NT2/D1 (cell line): ENCODE data around the gene HIC1.

ENCODE experiments used
- DNase-seq: peaks from one replicate; pipeline ENCODE4 v3.0.0-alpha.2; 2011; ENCODE audit warnings: low read depth, low spot score
- H3K27me3 ChIP-seq: 2 replicates; pipeline ENCODE4 v1.6.0; 2011; ENCODE audit warnings: mild to moderate bottlenecking; ENCODE audit not compliant: insufficient read length, insufficient read depth
- H3K36me3 ChIP-seq: 2 replicates; pipeline ENCODE4 v1.6.1; 2011; ENCODE audit warnings: mild to moderate bottlenecking, low read length, mixed read lengths; ENCODE audit not compliant: insufficient read depth, insufficient read length
- H3K4me1 ChIP-seq: 2 replicates; pipeline ENCODE4 v1.5.1; 2011; ENCODE audit not compliant: insufficient read depth, insufficient read length
- H3K4me3 ChIP-seq: 2 replicates; pipeline ENCODE4 v1.5.1; 2011; ENCODE audit warnings: low read depth; ENCODE audit not compliant: insufficient read length
- H3K9ac ChIP-seq: 2 replicates; pipeline ENCODE4 v1.6.0; 2011; ENCODE audit warnings: low read depth; ENCODE audit not compliant: insufficient read length
- H3K9me3 ChIP-seq: 2 replicates; pipeline ENCODE4 v1.5.1; 2011; ENCODE audit warnings: mild to moderate bottlenecking, low read length; ENCODE audit not compliant: insufficient read depth
- SUZ12 ChIP-seq: IDR thresholded peaks from 2 replicates; pipeline ENCODE4 v1.6.1; 2011; ENCODE audit not compliant: insufficient read length, insufficient read depth; ENCODE audit errors: extremely low read depth
- YY1 ChIP-seq: IDR thresholded peaks from 2 replicates; pipeline ENCODE4 v1.6.1; 2011; ENCODE audit not compliant: insufficient read length, insufficient read depth
- ZNF274 ChIP-seq: IDR thresholded peaks from 2 replicates; pipeline ENCODE4 v1.6.1; 2011; ENCODE audit warnings: mild to moderate bottlenecking, low read depth, low read length

HIC1 gene

DNA sequence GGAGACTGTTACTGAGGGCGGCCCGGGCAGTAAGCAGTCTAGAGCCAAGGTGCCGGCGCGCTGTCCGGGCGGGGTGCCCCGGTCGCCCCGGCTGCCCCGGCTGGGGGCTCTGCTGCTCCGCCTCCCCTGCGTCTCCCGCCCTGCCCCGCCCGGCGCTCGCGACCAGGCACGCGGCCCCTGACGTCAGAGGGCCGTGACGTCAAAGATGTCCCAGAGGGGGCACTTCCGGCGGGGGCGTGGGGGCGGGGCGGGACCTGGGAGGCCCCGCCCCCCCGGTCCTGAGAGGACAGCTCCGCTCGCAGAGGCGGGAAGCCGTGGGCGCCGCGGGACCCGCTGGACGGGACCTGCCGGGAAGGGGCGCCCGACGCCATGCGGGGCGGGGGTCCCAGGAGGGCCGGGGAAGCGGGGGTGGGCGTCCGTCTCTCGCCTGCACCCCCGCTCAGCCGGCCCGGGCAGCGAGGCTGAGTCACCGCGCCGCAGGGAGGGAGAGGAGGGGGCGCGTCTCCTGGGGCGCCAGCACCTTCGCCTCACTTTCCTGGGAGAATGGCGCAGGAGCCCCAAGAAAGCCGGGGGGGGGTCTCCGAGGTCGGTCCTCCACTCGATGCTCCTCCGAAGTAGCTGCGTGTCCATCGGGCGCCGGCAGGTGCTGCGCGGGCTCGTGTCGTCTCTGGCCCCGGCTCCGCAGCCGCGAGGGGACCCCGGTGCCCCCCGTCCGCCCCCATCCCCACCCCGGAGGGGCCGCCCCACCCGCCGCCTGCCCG, 4.4 kb upstream of the HIC1 start:
- DNase-seq: no peak
- TF ChIP-seq SUZ12 (no peak), YY1 (no peak), ZNF274 (no peak)
- H3K27me3 ChIP-seq: peaks cover 69% of the 10 kb centered on the region
- no peaks in the 10 kb centered on the region; the same call in 1 of the 2 replicates for H3K9me3 ChIP-seq
- peak overlapping the region; percentile 30 for H3K4me3 ChIP-seq
- no peaks in the 10 kb centered on the region for H3K36me3 ChIP-seq
- peaks cover 15% of the 10 kb centered on the region for H3K4me1 ChIP-seq
- no peak overlapping the region for H3K9ac ChIP-seq

- no peak for DNase-seq
- Histone ChIP-seq H3K36me3 (no peaks in the 10 kb centered on the region), H3K9me3 (no peaks in the 10 kb centered on the region; the same call in 1 of the 2 replicates), H3K9ac (peak overlapping the region; percentile 8), H3K4me3 (no peak overlapping the region), H3K4me1 (peaks cover 15% of the 10 kb centered on the region), H3K27me3 (peaks cover 75% of the 10 kb centered on the region)
- TF ChIP-seq ZNF274: no peak
- no peak for TF ChIP-seq SUZ12
- no peak for TF ChIP-seq YY1
Observed at GRCh38 chr17:2051061-2051932, 3.6 kb upstream of the HIC1 start.

GRCh38 chr17:2051933-2052559, 2.9 kb upstream of the HIC1 start:
- no peaks in the 10 kb centered on the region; the same call in 1 of the 2 replicates for H3K9me3 ChIP-seq
- peaks cover 5% of the 10 kb centered on the region for H3K36me3 ChIP-seq
- H3K9ac ChIP-seq: no peak overlapping the region
- no peak overlapping the region for H3K4me3 ChIP-seq
- TF ChIP-seq YY1: no peak
- no peak for TF ChIP-seq SUZ12
- no peak for TF ChIP-seq ZNF274
- DNase-seq: no peak
- peaks cover 81% of the 10 kb centered on the region for H3K27me3 ChIP-seq
- H3K4me1 ChIP-seq: peaks cover 15% of the 10 kb centered on the region

- no peak for TF ChIP-seq SUZ12
- no peak for TF ChIP-seq ZNF274
- TF ChIP-seq YY1: no peak
- no peak for DNase-seq
- peaks cover 14% of the 10 kb centered on the region for H3K36me3 ChIP-seq
- H3K9me3 ChIP-seq: peaks cover 7% of the 10 kb centered on the region; the same call in 1 of the 2 replicates
- H3K27me3 ChIP-seq: peaks cover 76% of the 10 kb centered on the region
- H3K4me1 ChIP-seq: peaks cover 14% of the 10 kb centered on the region
- H3K9ac ChIP-seq: peak overlapping the region; percentile 61
- peak overlapping the region; percentile 43 for H3K4me3 ChIP-seq
Observed at GRCh38 chr17:2053380-2054261, 1.3 kb upstream of the HIC1 start.

DNA sequence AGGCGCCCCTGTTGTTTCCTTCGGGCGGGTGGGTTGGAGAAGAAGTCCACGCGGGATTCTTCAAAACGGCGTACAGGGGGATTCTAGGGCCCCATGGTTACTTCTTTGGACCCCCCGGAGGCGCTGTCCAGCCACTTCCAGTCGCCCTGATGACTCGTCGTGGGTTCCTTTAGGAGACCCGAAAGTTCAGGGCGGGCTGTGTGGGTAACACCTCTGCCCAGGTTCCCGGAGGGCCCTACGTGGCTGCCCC, 716 bp upstream of the HIC1 start:
- H3K4me1 ChIP-seq: peaks cover 15% of the 10 kb centered on the region
- TF ChIP-seq YY1 (no peak), SUZ12 (no peak), ZNF274 (no peak)
- H3K36me3 ChIP-seq: peaks cover 16% of the 10 kb centered on the region
- peak overlapping the region; percentile 65 for H3K9ac ChIP-seq
- peak overlapping the region; percentile 43 for H3K4me3 ChIP-seq
- DNase-seq: no peak
- H3K9me3 ChIP-seq: peaks cover 7% of the 10 kb centered on the region; the same call in 1 of the 2 replicates
- H3K27me3 ChIP-seq: peaks cover 71% of the 10 kb centered on the region

DNA sequence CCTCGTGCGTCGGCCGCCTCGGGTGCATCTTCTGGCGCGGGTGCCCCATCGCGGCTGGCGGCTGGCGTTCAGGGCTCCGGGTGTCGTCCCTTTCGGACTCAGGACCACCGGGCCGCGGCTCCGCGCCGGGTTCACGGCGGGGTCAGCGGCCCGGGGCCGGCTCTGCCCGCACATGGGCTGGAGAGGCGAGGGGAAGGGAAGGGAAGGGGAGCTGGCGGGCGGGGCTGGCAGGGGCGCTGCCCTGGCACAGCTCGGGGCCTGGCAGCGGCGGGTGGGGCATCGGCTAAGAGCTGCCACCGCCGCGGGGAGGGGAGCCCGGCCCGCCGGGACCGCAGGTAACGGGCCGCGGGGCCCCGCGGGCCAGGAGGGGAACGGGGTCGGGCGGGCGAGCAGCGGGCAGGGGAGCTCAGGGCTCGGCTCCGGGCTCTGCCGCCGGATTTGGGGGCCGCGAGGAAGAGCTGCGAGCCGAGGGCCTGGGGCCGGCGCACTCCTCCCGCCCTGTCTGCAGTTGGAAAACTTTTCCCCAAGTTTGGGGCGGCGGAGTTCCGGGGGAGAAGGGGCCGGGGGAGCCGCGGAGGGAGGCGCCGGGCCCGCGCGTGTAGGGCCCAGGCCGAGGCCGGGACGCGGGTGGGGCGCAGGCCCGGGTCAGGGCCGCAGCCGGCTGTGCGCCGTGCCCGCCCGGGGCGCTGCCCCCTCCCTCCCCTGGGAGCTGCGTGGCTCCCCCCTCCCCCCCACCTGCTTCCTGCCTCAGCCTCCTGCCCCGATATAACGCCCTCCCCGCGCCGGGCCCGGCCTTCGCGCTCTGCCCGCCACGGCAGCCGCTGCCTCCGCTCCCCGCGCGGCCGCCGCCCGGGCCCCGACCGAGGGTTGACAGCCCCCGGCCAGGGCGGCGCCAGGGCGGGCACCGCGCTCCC, 646 bp downstream of the HIC1 start:
- Histone ChIP-seq H3K4me3 (peak overlapping the region; percentile 43), H3K27me3 (peaks cover 63% of the 10 kb centered on the region), H3K4me1 (peaks cover 15% of the 10 kb centered on the region), H3K9me3 (peaks cover 7% of the 10 kb centered on the region; the same call in 1 of the 2 replicates), H3K9ac (peak overlapping the region; percentile 64), H3K36me3 (peaks cover 17% of the 10 kb centered on the region)
- TF ChIP-seq SUZ12 (peak; percentile 81), YY1 (no peak)
- no peak for DNase-seq
